Ovary (tissue), 9 donors: ENCODE results near the gene STX18. TPM values are rescaled to one million over a fixed set of nuclear protein-coding genes. Genes with fewer than 3 reads are reported as not detected.

ENCODE experiments used
- DNase-seq, 5 donors: peaks; one replicate each; pipeline ENCODE4 v3.0.0-alpha.2; 2019 to 2020
- H3K27ac ChIP-seq, 2 donors: fragments of 200-600 bp; one replicate each; pipeline versions ENCODE4 v1.5.1 to v1.8.0; 2019 to 2022
- H3K27me3 ChIP-seq: fragments of 200-600 bp; one replicate; pipeline ENCODE4 v1.8.0; 2022
- H3K36me3 ChIP-seq: fragments of 200-600 bp; sonication (generic); one replicate; pipeline ENCODE4 v1.5.1; 2019
- H3K4me1 ChIP-seq: one replicate; pipeline ENCODE4 v1.8.1; 2013; ENCODE audit warnings: mild to moderate bottlenecking, moderate library complexity; ENCODE audit not compliant: insufficient read depth
- H3K4me3 ChIP-seq: fragments of 200-600 bp; sonication (generic); one replicate; pipeline ENCODE4 v1.5.1; 2017
- H3K9me3 ChIP-seq, 2 donors: fragments of 200-600 bp in 1 of 2; sonication (generic) in 1 of 2; one replicate each; pipeline versions ENCODE4 v1.5.1 to v1.8.1; 2013 to 2019; ENCODE audit warnings: mild to moderate bottlenecking in 1 of 2, moderate library complexity in 1 of 2
- EP300 ChIP-seq: sonication (generic); formaldehyde crosslinking; IDR thresholded peaks from one replicate; pipeline ENCODE4 v1.6.1; 2017; ENCODE audit warnings: antibody characterized with exemption
- POLR2A ChIP-seq: fragments of 450-650 bp; IDR thresholded peaks from one replicate; pipeline ENCODE4 v1.6.1; 2017; ENCODE audit warnings: antibody characterized with exemption, mild to moderate bottlenecking, moderate library complexity
- WGBS, 3 donors: extraction: QIAGEN DNeasy Blood & Tissue Kit in 1 of 3; methylation state at CpG; one replicate each; pipeline versions ENCODE4 v1.1.5 to v1.1.7; 2013 to 2017; 5-methylcytosine and 5-hydroxymethylcytosine counted together
- intact Hi-C, 4 donors: fragments of 100-400 bp; cut with DNase I; formaldehyde crosslinking; loops; one replicate each; pipeline versions ENCODE4 v1.11.0 to v1.15.1; 2022 to 2023
- polyA plus RNA-seq, 2 donors: library from polyadenylated mRNA; stranded (reverse); fragments of 200-250 nt in 1 of 2; fragments of 350-450 nt in 1 of 2; fragmentation: Illumina TruSeq in 1 of 2; extraction: RNeasy Lipid Tissue Mini Kit (QIAGEN cat#74804) in 1 of 2; gene quantifications; one replicate each; pipeline ENCODE4 v1.2.3, GENCODE V29; 2013 to 2014
- total RNA-seq, 7 donors: library from RNA; depleted of rRNA in 2 of 7; stranded (reverse); fragments of >200 nt in 2 of 7; fragmentation: NEBNext Ultra II Directional in 3 of 7; extraction: Animal tissue kit (Norgen Biotek cat#: 25700) in 3 of 7; gene quantifications; one replicate each; pipeline versions ENCODE4 v1.1.0 to v1.2.4, GENCODE V29; 2016 to 2023
- TF ChIP-seq, protein P1 (sequence below), 3 donors: fragments of 450-650 bp in 2 of 3; fragments of 200-600 bp in 1 of 3; IDR thresholded peaks; one replicate each; pipeline versions ENCODE4 v1.5.1 to v1.8.0; 2016 to 2022; ENCODE audit warnings: antibody characterized with exemption in 3 of 3, mild to moderate bottlenecking in 1 of 3
- donor health status: DM: no; HTN: no; CAD: no; lungs with moderate emphysema.
- donor health status: DM: no; HTN: no; CAD: no.
- donor health status: Bipolar disorder and iron deficiency.
- donor health status: DM: yes; HTN: yes; CAD: no.
- donor health status: DM: no; HTN: no; CAD: no.
- donor health status: DM: yes; HTN: yes; CAD: no.

The STX18 gene
- total and polyA plus RNA-seq, 9 donors, result 18.1 to 61.4 (median 31.9) TPM

DNA sequence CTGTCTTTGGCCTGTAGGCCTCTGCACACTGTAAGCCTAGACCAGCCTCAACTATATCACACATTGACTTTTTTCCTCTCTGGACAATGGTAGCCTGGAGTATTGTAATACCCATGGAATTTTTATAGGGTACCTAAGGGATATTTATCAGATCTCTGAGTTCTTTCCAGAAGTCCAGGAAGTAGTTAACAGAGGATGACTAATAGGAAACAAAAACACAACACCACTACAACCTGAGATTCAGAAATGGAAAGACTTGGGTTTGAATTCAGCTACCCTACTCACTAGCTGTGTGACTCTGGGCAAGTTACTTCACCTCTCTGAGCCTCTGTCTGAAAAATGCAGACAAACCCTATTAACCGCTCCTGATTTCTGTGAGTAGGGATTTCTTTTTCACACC, 7.7 kb upstream of the STX18 start:
- DNase-seq, result no peak
- H3K36me3 ChIP-seq, result no peaks in the 10 kb centered on the region
- 100% methylated on average over 1 of the region's 1 CpG for WGBS, 3 donors
- intact Hi-C loops, result no loop called here
- no peak overlapping the region for H3K4me3 ChIP-seq
- no peaks in the 10 kb centered on the region for H3K27me3 ChIP-seq
- no peaks in the 10 kb centered on the region for H3K9me3 ChIP-seq
- TF ChIP-seq POLR2A (no peak), EP300 (no peak)
- TF ChIP-seq, protein P1, sequence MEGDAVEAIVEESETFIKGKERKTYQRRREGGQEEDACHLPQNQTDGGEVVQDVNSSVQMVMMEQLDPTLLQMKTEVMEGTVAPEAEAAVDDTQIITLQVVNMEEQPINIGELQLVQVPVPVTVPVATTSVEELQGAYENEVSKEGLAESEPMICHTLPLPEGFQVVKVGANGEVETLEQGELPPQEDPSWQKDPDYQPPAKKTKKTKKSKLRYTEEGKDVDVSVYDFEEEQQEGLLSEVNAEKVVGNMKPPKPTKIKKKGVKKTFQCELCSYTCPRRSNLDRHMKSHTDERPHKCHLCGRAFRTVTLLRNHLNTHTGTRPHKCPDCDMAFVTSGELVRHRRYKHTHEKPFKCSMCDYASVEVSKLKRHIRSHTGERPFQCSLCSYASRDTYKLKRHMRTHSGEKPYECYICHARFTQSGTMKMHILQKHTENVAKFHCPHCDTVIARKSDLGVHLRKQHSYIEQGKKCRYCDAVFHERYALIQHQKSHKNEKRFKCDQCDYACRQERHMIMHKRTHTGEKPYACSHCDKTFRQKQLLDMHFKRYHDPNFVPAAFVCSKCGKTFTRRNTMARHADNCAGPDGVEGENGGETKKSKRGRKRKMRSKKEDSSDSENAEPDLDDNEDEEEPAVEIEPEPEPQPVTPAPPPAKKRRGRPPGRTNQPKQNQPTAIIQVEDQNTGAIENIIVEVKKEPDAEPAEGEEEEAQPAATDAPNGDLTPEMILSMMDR (IDR thresholded peaks at IDR 0.05), result no peak
- no peaks in the 10 kb centered on the region for H3K4me1 ChIP-seq
- no peak overlapping the region for H3K27ac ChIP-seq

- H3K4me3 ChIP-seq, result peak overlapping the region; percentile 98
These were observed 1.1 kb upstream of the STX18 start for GRCh38 chr4:4542774-4543485.

GRCh38 chr4:4541040-4541631, 712 bp downstream of the STX18 start:
- Histone ChIP-seq H3K27me3 (no peaks in the 10 kb centered on the region), H3K27ac (peak overlapping the region in 1 of 2 donors; percentile 69), H3K4me1 (peaks cover 9% of the 10 kb centered on the region), H3K4me3 (peak overlapping the region; percentile 98), H3K9me3 (no peaks in the 10 kb centered on the region), H3K36me3 (no peaks in the 10 kb centered on the region)
- DNase-seq, result no peak
- WGBS, 3 donors, result 5 to 6% (median 5%) methylated on average over 10 of the region's 10 CpGs
- TF ChIP-seq, protein P1 (IDR thresholded peaks at IDR 0.05), result no peak
- TF ChIP-seq EP300, result no peak
- no peak for TF ChIP-seq POLR2A
- intact Hi-C loops, result no loop called here

More at GRCh38 chr4:4542774-4543485, 1.1 kb upstream of the STX18 start:
- no peak for DNase-seq
- Histone ChIP-seq H3K9me3 (no peaks in the 10 kb centered on the region), H3K27ac (no peak overlapping the region), H3K27me3 (no peaks in the 10 kb centered on the region), H3K4me1 (peaks cover 9% of the 10 kb centered on the region), H3K36me3 (no peaks in the 10 kb centered on the region)
- TF ChIP-seq EP300 (no peak), POLR2A (no peak)
- TF ChIP-seq, protein P1 (IDR thresholded peaks at IDR 0.05), result no peak
- intact Hi-C loops, result no loop called here
- WGBS, 3 donors, result 13 to 17% (median 15%) methylated on average over 12 of the region's 12 CpGs

DNA sequence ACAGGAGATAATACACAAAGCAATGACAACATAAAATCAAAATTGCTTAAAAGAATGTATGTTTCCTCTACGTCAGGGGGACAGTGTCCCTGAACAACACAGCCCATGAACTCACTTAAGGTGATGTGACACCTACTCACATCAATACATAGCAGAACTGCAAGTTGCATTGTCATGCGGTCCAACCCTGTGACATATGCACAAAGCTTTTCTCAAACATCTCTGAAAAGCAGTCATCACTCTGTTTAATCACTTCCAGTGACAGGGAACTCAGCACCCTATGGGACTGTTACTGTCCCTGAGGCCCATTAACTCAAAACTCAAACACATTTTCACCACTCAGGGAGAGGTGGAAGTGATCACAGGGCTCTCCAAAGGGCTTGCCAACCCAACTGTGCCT, 2.4 kb downstream of the STX18 start:
- Histone ChIP-seq H3K4me1 (peaks cover 9% of the 10 kb centered on the region), H3K27me3 (no peaks in the 10 kb centered on the region), H3K4me3 (no peak overlapping the region), H3K9me3 (no peaks in the 10 kb centered on the region), H3K27ac (no peak overlapping the region), H3K36me3 (no peaks in the 10 kb centered on the region)
- intact Hi-C loops, result no loop called here
- no peak for DNase-seq
- WGBS, 3 donors, result 71 to 84% (median 73%) methylated on average over 2 of the region's 2 CpGs
- no peak for TF ChIP-seq EP300
- no peak for TF ChIP-seq POLR2A
- TF ChIP-seq, protein P1 (IDR thresholded peaks at IDR 0.05), result no peak
